ENCODE data around the gene APRT. TPM values are rescaled to one million over a fixed set of nuclear protein-coding genes. Genes with fewer than 3 reads are reported as not detected.
A peak's percentile ranks its signal among the peaks of the same experiment; 100 is the strongest.
"Not testable (repeated sequence)": the region's sequence is repeated elsewhere in the genome, so short reads cannot be mapped to it uniquely, and the experiment has no call there.

Gene APRT
- total RNA-seq, 2 experiments from 2014 or later = 314 TPM

GRCh38 chr16:88799569-88800276 lies 12.0 kb downstream of the APRT start:
- intact Hi-C loops (cut with micrococcal nuclease) = loop anchor here (5.0 kb wide), 2 partner anchors 97 to 117 kb away; no protein-coding TSS in a partner anchor
- Mint-ChIP-seq H3K27me3 (ENCODE audit: low read depth) (no peaks in the 10 kb centered on the region), H3K36me3 (ENCODE audit: low read depth) (peaks cover 12% of the 10 kb centered on the region), H3K9me3 (no peaks in the 10 kb centered on the region), H3K4me3 (peak overlapping the region; percentile 14), H3K4me1 (ENCODE audit: low read depth) (peaks cover 27% of the 10 kb centered on the region), H3K27ac (no peak overlapping the region)
- DNase-seq = peak; percentile 62
- CTCF ChIA-PET = interaction anchor here (0.6 to 3.1 kb wide), 3 partner anchors 19 to 215 kb away, joined by 3 to 16 read pairs (median 5); no protein-coding TSS in a partner anchor

GRCh38 chr16:88798772-88799455 lies 12.8 kb downstream of the APRT start:
- Mint-ChIP-seq H3K4me3 (no peak overlapping the region), H3K27me3 (ENCODE audit: low read depth) (no peaks in the 10 kb centered on the region), H3K36me3 (ENCODE audit: low read depth) (peaks cover 7% of the 10 kb centered on the region), H3K27ac (no peak overlapping the region), H3K4me1 (ENCODE audit: low read depth) (peaks cover 28% of the 10 kb centered on the region), H3K9me3 (no peaks in the 10 kb centered on the region)
- intact Hi-C loops (cut with micrococcal nuclease) = no loop called here
- CTCF ChIA-PET = interaction anchor here (0.6 to 3.1 kb wide), 6 partner anchors 14 to 216 kb away, joined by 3 to 16 read pairs (median 4); partner anchors contain the start of gene PIEZO1
- DNase-seq = no peak

GRCh38 chr16:88798073-88798472 lies 13.7 kb downstream of the APRT start:
- no peak for DNase-seq
- Mint-ChIP-seq H3K9me3 (no peaks in the 10 kb centered on the region), H3K4me3 (no peak overlapping the region), H3K36me3 (ENCODE audit: low read depth) (peaks cover 7% of the 10 kb centered on the region), H3K27me3 (ENCODE audit: low read depth) (no peaks in the 10 kb centered on the region), H3K4me1 (ENCODE audit: low read depth) (peaks cover 36% of the 10 kb centered on the region), H3K27ac (no peak overlapping the region)
- intact Hi-C loops (cut with micrococcal nuclease) = no loop called here
- CTCF ChIA-PET = interaction anchor here (1.1 kb wide), 2 partner anchors 17 to 55 kb away, joined by 3 to 4 read pairs; no protein-coding TSS in a partner anchor

GRCh38 chr16:88796278-88796677 lies 15.4 kb downstream of the APRT start:
- H3K27ac Mint-ChIP-seq = no peak overlapping the region

GRCh38 chr16:88793251-88793954 lies 18.3 kb downstream of the APRT start:
- Mint-ChIP-seq H3K36me3 (ENCODE audit: low read depth) (no peaks in the 10 kb centered on the region), H3K4me1 (ENCODE audit: low read depth) (peaks cover 49% of the 10 kb centered on the region), H3K27ac (peak overlapping the region; percentile 30), H3K9me3 (no peaks in the 10 kb centered on the region), H3K4me3 (peak overlapping the region; percentile 58), H3K27me3 (ENCODE audit: low read depth) (no peaks in the 10 kb centered on the region)
- peak; percentile 53 for DNase-seq
- CTCF ChIA-PET = interaction anchor here (1.1 to 4.3 kb wide), 5 partner anchors 9 to 59 kb away, joined by 3 to 24 read pairs (median 6); partner anchors contain the start of gene PIEZO1
- intact Hi-C loops (cut with micrococcal nuclease) = no loop called here

More at GRCh38 chr16:88796278-88796677, 15.4 kb downstream of the APRT start:
- intact Hi-C loops (cut with micrococcal nuclease) = no loop called here
- no peaks in the 10 kb centered on the region for H3K27me3 Mint-ChIP-seq (ENCODE audit: low read depth)
- H3K9me3 Mint-ChIP-seq = no peaks in the 10 kb centered on the region
- no peak for DNase-seq
- H3K36me3 Mint-ChIP-seq (ENCODE audit: low read depth) = peaks cover 4% of the 10 kb centered on the region
- no peak overlapping the region for H3K4me3 Mint-ChIP-seq
- peaks cover 48% of the 10 kb centered on the region for H3K4me1 Mint-ChIP-seq (ENCODE audit: low read depth)
- CTCF ChIA-PET = interaction anchor here (0.8 to 1.4 kb wide), 6 partner anchors 10 to 61 kb away, joined by 3 to 5 read pairs (median 3); partner anchors contain the start of genes GALNS and TRAPPC2L

- intact Hi-C loops (cut with micrococcal nuclease) = no loop called here
- H3K36me3 Mint-ChIP-seq (ENCODE audit: low read depth) = no peaks in the 10 kb centered on the region
- H3K27ac Mint-ChIP-seq = peak overlapping the region; percentile 30
- CTCF ChIA-PET = interaction anchor here (1.1 to 4.3 kb wide), 4 partner anchors 11 to 58 kb away, joined by 3 to 24 read pairs (median 8); no protein-coding TSS in a partner anchor
- no peaks in the 10 kb centered on the region for H3K9me3 Mint-ChIP-seq
- peak overlapping the region; percentile 2 for H3K4me3 Mint-ChIP-seq
- peaks cover 49% of the 10 kb centered on the region for H3K4me1 Mint-ChIP-seq (ENCODE audit: low read depth)
- H3K27me3 Mint-ChIP-seq (ENCODE audit: low read depth) = no peaks in the 10 kb centered on the region
- no peak for DNase-seq
Observed at GRCh38 chr16:88792668-88793250, 19.0 kb downstream of the APRT start.

- CTCF ChIA-PET = interaction anchor here (2.3 to 4.3 kb wide), 2 partner anchors 10 to 21 kb away, joined by 6 to 24 read pairs; no protein-coding TSS in a partner anchor
- no peak overlapping the region for H3K27ac Mint-ChIP-seq
- H3K4me1 Mint-ChIP-seq (ENCODE audit: low read depth) = peaks cover 49% of the 10 kb centered on the region
Observed at GRCh38 chr16:88792078-88792550, 19.6 kb downstream of the APRT start.

GRCh38 chr16:88790312-88791211 lies 21.2 kb downstream of the APRT start:
- Mint-ChIP-seq H3K4me1 (ENCODE audit: low read depth) (peaks cover 49% of the 10 kb centered on the region), H3K27ac (peak overlapping the region; percentile 79), H3K27me3 (ENCODE audit: low read depth) (no peaks in the 10 kb centered on the region), H3K9me3 (no peaks in the 10 kb centered on the region), H3K36me3 (ENCODE audit: low read depth) (no peaks in the 10 kb centered on the region), H3K4me3 (peak overlapping the region; percentile 66)
- peak; percentile 80 for DNase-seq
- intact Hi-C loops (cut with micrococcal nuclease) = loop anchor here (1.0 kb wide), 2 partner anchors 8 to 12 kb away; no protein-coding TSS in a partner anchor
- CTCF ChIA-PET = interaction anchor here (1.3 kb wide), 1 partner anchor 10 kb away, joined by 4 read pairs; no protein-coding TSS in a partner anchor

More at GRCh38 chr16:88792078-88792550, 19.6 kb downstream of the APRT start:
- no peak for DNase-seq
- H3K4me3 Mint-ChIP-seq = no peak overlapping the region
- H3K27me3 Mint-ChIP-seq (ENCODE audit: low read depth) = no peaks in the 10 kb centered on the region
- intact Hi-C loops (cut with micrococcal nuclease) = no loop called here
- H3K36me3 Mint-ChIP-seq (ENCODE audit: low read depth) = no peaks in the 10 kb centered on the region
- no peaks in the 10 kb centered on the region for H3K9me3 Mint-ChIP-seq

GRCh38 chr16:88789594-88789993 lies 22.1 kb downstream of the APRT start:
- intact Hi-C loops (cut with micrococcal nuclease) = loop anchor here (10.0 kb wide), 2 partner anchors 215 to 305 kb away; partner anchors contain the start of genes ACSF3 and ZC3H18
- CTCF ChIA-PET = interaction anchor here (1.3 kb wide), 1 partner anchor 9 kb away, joined by 4 read pairs; no protein-coding TSS in a partner anchor
- Mint-ChIP-seq H3K27ac (no peak overlapping the region), H3K9me3 (no peaks in the 10 kb centered on the region), H3K36me3 (ENCODE audit: low read depth) (no peaks in the 10 kb centered on the region), H3K4me1 (ENCODE audit: low read depth) (peaks cover 43% of the 10 kb centered on the region), H3K27me3 (ENCODE audit: low read depth) (no peaks in the 10 kb centered on the region), H3K4me3 (no peak overlapping the region)
- no peak for DNase-seq

GRCh38 chr16:88788749-88789148 lies 23.0 kb downstream of the APRT start:
- H3K27me3 Mint-ChIP-seq (ENCODE audit: low read depth); H3K27ac Mint-ChIP-seq; H3K4me3 Mint-ChIP-seq; H3K36me3 Mint-ChIP-seq (ENCODE audit: low read depth); H3K9me3 Mint-ChIP-seq; DNase-seq: not testable (repeated sequence)
- peaks cover 40% of the 10 kb centered on the region for H3K4me1 Mint-ChIP-seq (ENCODE audit: low read depth)
- intact Hi-C loops (cut with micrococcal nuclease) = loop anchor here (10.0 kb wide), 2 partner anchors 214 to 306 kb away; partner anchors contain the start of genes ACSF3 and ZC3H18
- CTCF ChIA-PET = interaction anchor here (4.9 kb wide), 1 partner anchor 52 kb away, joined by 28 read pairs; no protein-coding TSS in a partner anchor

Measured in activated naive CD4-positive, alpha-beta T cell treated with anti-CD3 and anti-CD28 coated beads for 36 hours (primary cell).